ENCODE data around the gene FAM149B1. TPM values are rescaled to one million over a fixed set of nuclear protein-coding genes. Genes with fewer than 3 reads are reported as not detected.

Gene FAM149B1
- total RNA-seq, 1 donor = 28.5 TPM

- no peak for DNase-seq (ENCODE audit: low read depth)
- TF ChIP-seq CTCF (IDR thresholded peaks at IDR 0.05; ENCODE audit: insufficient read depth, low read depth, low read length) = no peak
- no peak overlapping the region for H3K4me3 ChIP-seq (ENCODE audit: low read depth, low read length)
These were observed 1.4 kb downstream of the FAM149B1 start for GRCh38 chr10:73169320-73169719.

- H3K4me3 ChIP-seq (ENCODE audit: low read depth, low read length) = no peak overlapping the region
- TF ChIP-seq CTCF (IDR thresholded peaks at IDR 0.05; ENCODE audit: insufficient read depth, low read depth, low read length) = no peak
- no peak for DNase-seq (ENCODE audit: low read depth)
These were observed 4.9 kb downstream of the FAM149B1 start for GRCh38 chr10:73172867-73173266.

- TF ChIP-seq CTCF (IDR thresholded peaks at IDR 0.05; ENCODE audit: insufficient read depth, low read depth, low read length) = no peak
- no peak for DNase-seq (ENCODE audit: low read depth)
- H3K4me3 ChIP-seq (ENCODE audit: low read depth, low read length) = no peak overlapping the region
These were observed 6.4 kb downstream of the FAM149B1 start for GRCh38 chr10:73174148-73174925.

GRCh38 chr10:73182568-73182967 lies 14.6 kb downstream of the FAM149B1 start:
- DNase-seq (ENCODE audit: low read depth) = peak; percentile 78
- no peak for TF ChIP-seq CTCF (IDR thresholded peaks at IDR 0.05; ENCODE audit: insufficient read depth, low read depth, low read length)
- H3K4me3 ChIP-seq (ENCODE audit: low read depth, low read length) = no peak overlapping the region

- peak; percentile 40 for DNase-seq (ENCODE audit: low read depth)
- no peak for TF ChIP-seq CTCF (IDR thresholded peaks at IDR 0.05; ENCODE audit: insufficient read depth, low read depth, low read length)
- no peak overlapping the region for H3K4me3 ChIP-seq (ENCODE audit: low read depth, low read length)
These were observed 15.9 kb downstream of the FAM149B1 start for GRCh38 chr10:73183667-73184281.

GRCh38 chr10:73186266-73186665 lies 18.3 kb downstream of the FAM149B1 start:
- TF ChIP-seq CTCF (IDR thresholded peaks at IDR 0.05; ENCODE audit: insufficient read depth, low read depth, low read length) = no peak
- H3K4me3 ChIP-seq (ENCODE audit: low read depth, low read length) = no peak overlapping the region
- no peak for DNase-seq (ENCODE audit: low read depth)
